IMR-90 (cell line): ENCODE results near the gene THADA. TPM values are rescaled to one million over a fixed set of nuclear protein-coding genes. Genes with fewer than 3 reads are reported as not detected.

ENCODE experiments used
- ATAC-seq: fragments of 200-7000 bp; cut with Tn5 transposase; 2 replicates; pipeline ENCODE4 v1.9.1; 2020; ENCODE audit warnings: low read depth, mild to moderate bottlenecking, moderate library complexity
- BruUV-seq: library from RNA; stranded (reverse); fragments of 400-500 nt; replicated peaks from 2 replicates; lab custom pipeline; 2021; lab: Mats Ljungman, UMichigan
- CTCF ChIA-PET: fragments of 300-600 bp; formaldehyde crosslinking; extraction: SDS; loops from one replicate; lab custom pipeline; 2021; ENCODE audit warnings: antibody characterized with exemption; lab: Yijun Ruan, JAX
- POLR2A ChIA-PET: fragments of 300-600 bp; sonication (Branson Sonifier 250); formaldehyde crosslinking; loops from one replicate; lab custom pipeline; 2022; ENCODE audit warnings: antibody characterized with exemption; ENCODE audit not compliant: unreplicated experiment; lab: Charles Lee
- DNase-seq: peaks from one replicate; pipeline ENCODE4 v3.0.0; 2013
- H2AFZ ChIP-seq: replicated peaks from 2 replicates; pipeline ENCODE3; 2013; ENCODE audit warnings: low read length, mild to moderate bottlenecking; ENCODE audit not compliant: poor library complexity
- H2AK5ac ChIP-seq: 2 replicates; pipeline ENCODE4 v1.6.1; 2013; ENCODE audit warnings: low read depth, low read length, inconsistent platforms
- H2AK9ac ChIP-seq: replicated peaks from 2 replicates; pipeline ENCODE3; 2013; ENCODE audit warnings: mild to moderate bottlenecking, low read depth, low read length, moderate library complexity; ENCODE audit not compliant: poor library complexity
- H2BK120ac ChIP-seq: 2 replicates; pipeline ENCODE4 v1.6.1; 2013; ENCODE audit warnings: low read depth, low read length, inconsistent platforms
- H2BK15ac ChIP-seq: 3 replicates; pipeline ENCODE4 v1.6.1; 2013; ENCODE audit warnings: low read depth, low read length, inconsistent platforms
- H2BK20ac ChIP-seq: 2 replicates; pipeline ENCODE4 v1.6.1; 2013; ENCODE audit warnings: low read depth, mild to moderate bottlenecking, inconsistent platforms, low read length, moderate library complexity
- H2BK5ac ChIP-seq: 2 replicates; pipeline ENCODE4 v1.6.1; 2013; ENCODE audit warnings: mild to moderate bottlenecking, low read depth, low read length, inconsistent platforms; ENCODE audit not compliant: poor library complexity, severe bottlenecking
- H3K14ac ChIP-seq: replicated peaks from 2 replicates; pipeline ENCODE4 v1.6.1; 2013; ENCODE audit warnings: low read depth, low read length, inconsistent platforms
- H3K18ac ChIP-seq: 2 replicates; pipeline ENCODE4 v1.6.1; 2013; ENCODE audit warnings: low read depth, low read length, control low read depth
- H3K23ac ChIP-seq: 2 replicates; pipeline ENCODE4 v1.6.1; 2013; ENCODE audit warnings: low read depth, low read length, inconsistent platforms
- H3K27ac ChIP-seq: 2 replicates; pipeline ENCODE4 v1.5.1; 2013; ENCODE audit warnings: mild to moderate bottlenecking, control low read depth, low read length; ENCODE audit not compliant: insufficient read depth
- H3K27me3 ChIP-seq: 2 replicates; pipeline ENCODE4 v1.6.1; 2013; ENCODE audit warnings: low read length; ENCODE audit not compliant: control insufficient read depth, insufficient read depth
- H3K36me3 ChIP-seq: 2 replicates; pipeline ENCODE4 v1.6.1; 2013; ENCODE audit warnings: low read length, mixed read lengths; ENCODE audit not compliant: control insufficient read depth, insufficient read depth
- H3K4ac ChIP-seq: 2 replicates; pipeline ENCODE4 v1.6.1; 2013; ENCODE audit warnings: low read depth, low read length, inconsistent platforms
- H3K4me1 ChIP-seq: 2 replicates; pipeline ENCODE4 v1.6.1; 2013; ENCODE audit warnings: low read length, mixed read lengths; ENCODE audit not compliant: control insufficient read depth, insufficient read depth
- H3K4me2 ChIP-seq: 2 replicates; pipeline ENCODE4 v1.6.1; 2013; ENCODE audit warnings: low read depth, mild to moderate bottlenecking, control low read depth, low read length, moderate library complexity
- H3K4me3 ChIP-seq: 2 replicates; pipeline ENCODE4 v1.5.1; 2013; ENCODE audit warnings: low read depth, mild to moderate bottlenecking, control low read depth, low read length, moderate library complexity; ENCODE audit not compliant: insufficient read depth
- H3K56ac ChIP-seq: 2 replicates; pipeline ENCODE4 v1.6.1; 2013; ENCODE audit warnings: low read length, inconsistent platforms; ENCODE audit not compliant: insufficient read depth; ENCODE audit errors: extremely low read depth
- H3K79me1 ChIP-seq, 2 experiments: 2 replicates each; pipeline ENCODE4 v1.6.1; 2013; ENCODE audit warnings: low read length in 2 of 2, inconsistent platforms in 1 of 2, low read depth in 1 of 2
- H3K9ac ChIP-seq: 2 replicates; pipeline ENCODE4 v1.6.1; 2013; ENCODE audit warnings: low read depth, low read length, control low read depth
- H3K9me1 ChIP-seq: 2 replicates; pipeline ENCODE4 v1.6.1; 2013; ENCODE audit warnings: low read length, inconsistent platforms; ENCODE audit not compliant: insufficient read depth
- H3K9me3 ChIP-seq: 2 replicates; pipeline ENCODE4 v1.6.1; 2013; ENCODE audit warnings: low read length; ENCODE audit not compliant: control insufficient read depth, insufficient read depth
- H4K20me1 ChIP-seq: 2 replicates; pipeline ENCODE4 v1.6.1; 2013; ENCODE audit warnings: low read length, inconsistent platforms; ENCODE audit not compliant: insufficient read depth
- H4K5ac ChIP-seq: 2 replicates; pipeline ENCODE4 v1.6.1; 2013; ENCODE audit warnings: mild to moderate bottlenecking, low read depth, low read length, control low read depth
- H4K8ac ChIP-seq, 2 experiments: 2 replicates each; pipeline ENCODE4 v1.6.1; 2013; ENCODE audit warnings: low read depth in 2 of 2, low read length in 2 of 2, control low read depth in 1 of 2, inconsistent platforms in 1 of 2
- H4K91ac ChIP-seq: 2 replicates; pipeline ENCODE4 v1.6.1; 2013; ENCODE audit warnings: low read depth, low read length, inconsistent platforms; ENCODE audit not compliant: insufficient read depth
- CEBPB ChIP-seq: IDR thresholded peaks from 2 replicates; pipeline ENCODE4 v1.6.1; 2012; ENCODE audit warnings: low read depth, low read length, improper control_type of control experiment
- ELK1 ChIP-seq: fragments of 150-350 bp; IDR thresholded peaks from 2 replicates; pipeline ENCODE4 v1.6.1; 2016; ENCODE audit warnings: low read depth, mild to moderate bottlenecking, low read length, moderate library complexity, borderline replicate concordance
- WGBS, 2 experiments: methylation state at CpG; one replicate each; pipeline versions ENCODE4 v1.1.5 to v1.1.7; 2013; ENCODE audit warnings: missing lambda C conversion rate in 2 of 2; ENCODE audit not compliant: insufficient read length in 1 of 2; ENCODE audit errors: extremely low coverage in 2 of 2; 5-methylcytosine and 5-hydroxymethylcytosine counted together
- dilution Hi-C: fragments of 300-500 bp; cut with HindIII; formaldehyde crosslinking; loops from one replicate; pipeline ENCODE4 v1.14.3; 2018; ENCODE audit warnings: low sequenced_read_pairs; ENCODE audit not compliant: unreplicated experiment
- in situ Hi-C: fragments of 300-500 bp; cut with MboI; formaldehyde crosslinking; loops from 3 replicates; pipeline ENCODE4 v1.14.3; 2019; ENCODE audit warnings: low sequenced_read_pairs, inconsistent platforms, mixed read lengths
- intact Hi-C: fragments of 100-400 bp; cut with micrococcal nuclease; formaldehyde crosslinking; loops from 2 replicates; pipeline ENCODE4 v1.10.0; 2022
- polyA plus RNA-seq, 3 experiments: library from polyadenylated mRNA; depleted of rRNA; stranded (reverse); fragments of >200 nt; gene quantifications; 2 replicates each; pipeline ENCODE4 v1.2.3, GENCODE V29; 2012; ENCODE audit warnings: low replicate concordance in 1 of 3
- total RNA-seq: library from RNA; depleted of rRNA; stranded (reverse); fragments of >200 nt; gene quantifications from 2 replicates; pipeline ENCODE4 v1.2.3, GENCODE V29; 2012

The THADA gene
- total and polyA plus RNA-seq, 2 of the 4 experiments (the other 2 are of a cell fraction): 10.5 to 21.3 TPM

- TF ChIP-seq CEBPB (no peak), ELK1 (no peak)
- H3K79me1 ChIP-seq: 0 out of 4 replicates have a peak, but pooled peaks cover 0 to 3% of the 10 kb centered on the region in 2 experiments
- DNase-seq: no peak
- intact Hi-C loops: loop anchor here (5.0 kb wide), 1 partner anchor 35 kb away; no protein-coding TSS in a partner anchor
- no peaks in the 10 kb centered on the region for H3K9me3 ChIP-seq
- H4K20me1 ChIP-seq: no peaks in the 10 kb centered on the region
- H3K18ac ChIP-seq: peak overlapping the region; percentile 55
- peak overlapping the region; percentile 88; the same call in 1 of the 3 replicates for H2BK15ac ChIP-seq
- peak overlapping the region; percentile 10; the same call in 1 of the 2 replicates for H3K14ac ChIP-seq
- no CpG with 5 or more reads among the region's 8 CpGs for WGBS, 2 experiments
- peak overlapping the region in 1 of 2 experiments; percentile 54; a peak in 1 of 4 replicates for H4K8ac ChIP-seq
- ATAC-seq: no peak
- H3K9me1 ChIP-seq: peaks cover 10% of the 10 kb centered on the region
- H3K9ac ChIP-seq: no peak overlapping the region
- dilution Hi-C loops: no loop called here
- no peak overlapping the region for H3K4me3 ChIP-seq
- no TSS peak for BruUV-seq
- no peak overlapping the region for H3K4me2 ChIP-seq
- no peak overlapping the region for H2AFZ ChIP-seq
- peak overlapping the region; percentile 55 for H3K4ac ChIP-seq
- in situ Hi-C loops: no loop called here
- H4K91ac ChIP-seq: peak overlapping the region; percentile 72
- H2BK5ac ChIP-seq: peak overlapping the region; percentile 74
- ChIA-PET POLR2A (no interaction called here), CTCF (no interaction called here)
- H2BK20ac ChIP-seq: peak overlapping the region; percentile 83
- peaks cover 5% of the 10 kb centered on the region for H3K4me1 ChIP-seq
- H3K27ac ChIP-seq: peak overlapping the region; percentile 33; the same call in 1 of the 2 replicates
- no peak overlapping the region for H3K56ac ChIP-seq
- H2AK9ac ChIP-seq: no peak overlapping the region
- no peaks in the 10 kb centered on the region; the same call in 1 of the 2 replicates for H3K36me3 ChIP-seq
- peak overlapping the region; percentile 92 for H2AK5ac ChIP-seq
- peak overlapping the region; percentile 39 for H2BK120ac ChIP-seq
- H3K27me3 ChIP-seq: no peaks in the 10 kb centered on the region; the same call in 1 of the 2 replicates
- H3K23ac ChIP-seq: no peak overlapping the region
- H4K5ac ChIP-seq: peak overlapping the region; percentile 8; the same call in 1 of the 2 replicates
These were observed 168.8 kb downstream of the THADA start for GRCh38 chr2:43427032-43427424.
